ENCODE data around the gene GLIS2.

GLIS2 gene

DNA sequence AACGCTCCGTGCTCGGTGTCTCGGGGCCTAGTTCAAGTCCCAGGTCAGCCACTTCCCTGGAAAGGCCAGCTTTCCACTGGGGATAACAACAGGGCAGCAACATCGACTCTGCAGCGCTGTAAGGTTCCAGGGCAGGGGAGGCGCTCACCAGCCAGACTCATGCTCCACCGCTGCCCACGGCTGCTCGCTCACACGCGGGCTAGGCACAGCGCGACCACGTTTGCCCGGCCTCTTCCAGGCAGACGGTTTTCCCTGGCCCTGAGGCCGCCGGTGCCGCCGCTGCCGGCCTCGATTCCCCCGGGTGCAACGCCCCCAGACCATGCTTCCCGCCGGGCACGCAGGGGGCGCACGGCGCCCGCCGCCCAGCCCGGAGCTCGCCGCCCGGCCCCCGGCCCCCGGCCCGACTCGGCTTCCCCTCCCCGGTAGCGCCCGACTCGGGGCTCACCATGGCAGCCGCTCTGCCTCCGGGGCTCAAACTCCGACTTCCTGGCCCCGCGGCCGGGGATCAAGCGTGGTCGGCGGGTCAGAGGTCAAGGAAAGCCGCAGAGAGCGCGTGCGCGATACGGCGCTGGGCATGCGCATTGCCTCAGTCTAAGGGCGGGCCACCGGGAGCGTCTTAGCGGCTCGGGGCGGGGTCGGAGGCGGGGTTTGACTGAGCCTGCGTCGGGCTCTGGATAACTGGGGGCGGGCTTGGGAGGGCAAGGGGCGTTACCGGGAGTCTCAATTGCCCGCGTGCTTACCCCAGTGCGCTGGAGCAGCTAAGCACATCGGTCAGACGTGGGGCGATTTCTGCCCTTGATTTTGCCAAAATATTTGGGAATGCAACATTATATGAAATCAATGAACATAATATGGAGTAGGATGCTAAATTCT is 35.2 kb downstream of the GLIS2 start, which contains the start of gene PAM16:
PAM16 (minus strand) TSS at position 535 of the 873 bp plus-strand sequence; CDS start at position 448, 87 bp downstream.
- DNase-seq (ENCODE audit: low read depth in 2 of 2): peak; percentile 95 to 97

DNA sequence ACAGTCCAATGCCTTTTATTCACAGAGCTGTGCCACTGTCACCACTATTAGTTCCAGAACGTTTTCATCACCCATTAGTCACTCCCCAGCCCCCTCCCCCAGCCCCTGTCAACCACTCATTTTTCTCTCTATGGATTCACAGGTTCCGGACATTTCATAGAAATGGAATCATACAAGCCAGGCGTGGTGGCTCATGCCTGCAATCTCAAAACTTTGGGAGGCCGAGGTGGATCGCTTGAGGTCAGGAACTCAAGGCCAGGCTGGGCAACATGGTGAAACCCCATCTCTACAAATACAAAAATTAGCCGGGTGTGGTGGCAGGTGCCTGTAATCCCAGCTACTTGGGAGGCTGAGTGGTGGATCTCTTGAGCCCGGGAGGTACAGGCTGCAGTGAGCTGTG is 36.0 kb downstream of the GLIS2 start:
- DNase-seq (ENCODE audit: low read depth in 2 of 2): no peak

GRCh38 chr16:4352843-4353242 is 37.0 kb downstream of the GLIS2 start:
- DNase-seq (ENCODE audit: low read depth in 2 of 2): no peak

GRCh38 chr16:4353675-4354074 is 37.8 kb downstream of the GLIS2 start:
- DNase-seq (ENCODE audit: low read depth in 2 of 2): no peak

- DNase-seq (ENCODE audit: low read depth in 2 of 2): no peak
These were observed 38.9 kb downstream of the GLIS2 start for GRCh38 chr16:4354512-4355409.

- no peak for DNase-seq (ENCODE audit: low read depth in 2 of 2)
These were observed 41.0 kb downstream of the GLIS2 start for GRCh38 chr16:4356820-4357219.

GRCh38 chr16:4358236-4358635 is 42.4 kb downstream of the GLIS2 start:
- no peak for DNase-seq (ENCODE audit: low read depth in 2 of 2)

GRCh38 chr16:4358831-4359561 is 43.1 kb downstream of the GLIS2 start:
- peak; percentile 31 to 49 for DNase-seq (ENCODE audit: low read depth in 2 of 2)

- no peak for DNase-seq (ENCODE audit: low read depth in 2 of 2)
These were observed 44.0 kb downstream of the GLIS2 start for GRCh38 chr16:4359914-4360313.

DNA sequence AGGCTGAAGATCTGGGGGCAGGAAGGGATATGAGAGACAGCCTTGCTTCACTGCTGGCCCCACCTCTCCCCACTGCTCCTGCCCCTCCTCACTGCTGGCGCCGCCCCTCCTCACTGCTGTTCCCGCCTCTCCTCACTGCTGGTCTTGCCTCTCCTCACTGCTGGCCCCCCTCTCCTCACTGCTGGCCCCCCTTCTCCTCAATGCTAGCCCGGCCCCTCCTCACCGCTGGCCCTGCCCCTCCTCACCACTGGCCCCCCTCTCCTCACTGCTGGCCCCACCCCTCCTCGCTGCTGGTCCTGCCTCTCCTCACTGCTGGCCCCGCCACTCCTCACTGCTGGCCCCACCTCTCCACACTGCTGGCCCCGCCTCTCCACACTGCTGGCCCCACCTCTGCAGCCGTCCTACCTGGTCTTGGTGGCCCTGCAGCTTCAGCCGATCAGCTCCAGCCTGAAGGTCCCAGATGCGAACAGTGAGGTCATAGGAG is 44.7 kb downstream of the GLIS2 start:
- DNase-seq (ENCODE audit: low read depth in 2 of 2): no peak

GRCh38 chr16:4361033-4361943 is 45.4 kb downstream of the GLIS2 start:
- DNase-seq (ENCODE audit: low read depth in 2 of 2): no peak

GRCh38 chr16:4361944-4362311 is 46.1 kb downstream of the GLIS2 start:
- no peak for DNase-seq (ENCODE audit: low read depth in 2 of 2)

GRCh38 chr16:4362476-4363135 is 46.7 kb downstream of the GLIS2 start:
- no peak for DNase-seq (ENCODE audit: low read depth in 2 of 2)

DNA sequence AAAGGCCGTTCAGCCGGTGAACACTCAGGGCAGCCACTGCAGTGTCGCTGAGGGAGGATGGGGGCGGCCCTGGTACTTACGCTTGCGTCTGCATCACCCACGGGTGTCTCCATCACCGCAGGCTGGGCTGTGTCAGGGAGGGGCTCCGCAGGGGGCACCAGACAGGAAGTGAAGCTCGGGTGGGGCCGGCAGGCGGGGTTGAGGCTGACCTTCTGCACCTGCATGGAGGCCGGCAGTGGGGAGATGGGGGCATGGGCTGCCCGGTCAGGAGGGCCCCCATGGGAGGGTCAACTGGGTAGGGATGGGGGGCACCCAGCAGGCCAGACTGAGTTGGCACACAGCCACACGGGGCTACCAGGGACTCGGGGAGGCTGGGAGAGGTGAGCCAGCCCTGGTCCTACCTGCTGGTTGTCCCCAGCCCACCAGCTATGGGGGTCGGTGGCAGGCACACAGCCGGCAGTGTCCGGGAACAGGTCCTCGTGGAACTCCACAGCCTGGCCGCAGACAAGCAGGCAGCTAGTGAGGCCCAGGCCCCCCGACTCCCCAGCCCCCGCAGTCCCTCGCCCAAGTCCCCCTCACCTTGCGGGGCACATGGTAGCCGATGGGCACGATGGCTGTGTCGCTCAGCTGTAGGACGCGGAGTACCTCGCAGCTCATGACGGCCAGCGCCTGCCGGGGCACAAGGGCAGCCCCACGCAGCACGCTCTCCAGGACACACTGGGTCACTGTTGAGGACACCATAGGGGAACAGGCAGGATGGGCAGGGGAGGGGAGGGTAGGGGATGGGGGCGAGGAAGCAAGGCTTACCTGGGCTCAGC is 48.5 kb downstream of the GLIS2 start:
- no peak for DNase-seq (ENCODE audit: low read depth in 2 of 2)

GRCh38 chr16:4365014-4365406 is 49.1 kb downstream of the GLIS2 start:
- DNase-seq (ENCODE audit: low read depth in 2 of 2): no peak

- DNase-seq (ENCODE audit: low read depth in 2 of 2): no peak
These were observed 49.7 kb downstream of the GLIS2 start for GRCh38 chr16:4365615-4366014.

DNA sequence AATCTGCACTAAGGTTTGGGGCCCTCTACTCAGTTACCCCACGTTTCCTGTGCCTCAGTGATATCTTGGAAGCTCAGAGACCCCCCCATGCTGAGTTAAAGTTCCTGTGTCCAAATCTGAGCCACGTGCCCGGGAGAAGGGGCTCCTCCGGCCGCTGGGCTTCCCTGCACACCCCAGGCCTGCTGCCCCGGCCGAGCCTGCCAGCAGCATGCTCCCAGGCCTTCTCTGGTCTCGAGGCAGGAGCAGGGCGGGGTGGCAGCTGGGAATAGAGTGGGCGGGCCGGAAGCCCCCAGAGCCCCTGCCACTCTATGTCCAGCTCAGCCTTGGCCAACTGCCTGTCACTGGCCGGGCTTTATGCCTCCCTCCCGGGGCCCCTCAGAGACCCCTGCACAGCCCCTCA is 50.1 kb downstream of the GLIS2 start:
- DNase-seq (ENCODE audit: low read depth in 2 of 2): no peak

- DNase-seq (ENCODE audit: low read depth in 2 of 2): no peak
These were observed 51.6 kb downstream of the GLIS2 start for GRCh38 chr16:4367393-4367856.
